ENCODE measurements around the gene EXOC4. TPM values are rescaled to one million over a fixed set of nuclear protein-coding genes. Genes with fewer than 3 reads are reported as not detected.

Gene EXOC4
- total and polyA plus RNA-seq, 2 experiments from 2014 or later = 23.9 to 51.7 TPM

DNA sequence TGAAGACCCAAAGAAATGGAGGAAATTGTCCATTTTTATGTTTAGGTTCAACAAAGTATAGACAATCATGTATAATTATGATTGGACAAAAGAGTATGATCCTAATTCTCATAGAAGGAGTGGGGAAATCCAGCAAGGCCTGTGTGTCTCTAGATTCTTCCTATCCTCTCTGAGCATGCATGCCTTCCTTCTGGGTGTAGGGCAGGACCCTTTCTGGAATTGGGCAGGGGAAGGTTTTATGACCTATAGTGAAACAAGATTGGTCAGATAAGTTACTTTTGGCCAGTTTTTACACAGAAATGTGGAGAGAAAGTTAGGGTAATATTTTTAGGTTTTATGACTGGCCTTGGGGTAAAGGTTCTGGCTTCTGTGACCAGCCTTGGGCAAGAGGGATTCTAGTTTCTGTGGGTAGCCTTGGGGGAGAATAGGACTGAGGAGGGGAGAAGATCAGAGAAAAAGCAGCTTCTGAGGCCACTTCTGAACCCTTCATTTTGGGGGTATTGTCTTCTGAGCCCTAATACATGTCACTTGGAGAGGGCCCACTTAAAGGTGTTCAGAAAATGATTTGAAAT is 289.4 kb downstream of the EXOC4 start:
- no peak overlapping the region for H2AFZ ChIP-seq
- H3K9me3 ChIP-seq (ENCODE audit: low read depth) = no peaks in the 10 kb centered on the region
- no peaks in the 10 kb centered on the region for H3K79me2 ChIP-seq (ENCODE audit: insufficient read depth)
- no peak overlapping the region for H3K4me3 ChIP-seq
- no peak overlapping the region for H3K4me2 ChIP-seq (ENCODE audit: unreplicated experiment)
- no peak overlapping the region for H3K27ac ChIP-seq
- in situ Hi-C loops (cut with MboI) = no loop called here
- no peaks in the 10 kb centered on the region for H4K20me1 ChIP-seq (ENCODE audit: insufficient read depth)
- H3K9ac ChIP-seq = no peak overlapping the region
- no peak for TF ChIP-seq EZH2 (IDR thresholded peaks at IDR 0.05; ENCODE audit: insufficient read depth, poor library complexity, severe bottlenecking)
- TF ChIP-seq EZH2phosphoT487 (IDR thresholded peaks at IDR 0.05; ENCODE audit: insufficient read depth, low read depth) = no peak
- H3K27me3 ChIP-seq (replicated peaks; ENCODE audit: insufficient read depth) = no peaks in the 10 kb centered on the region
- no peaks in the 10 kb centered on the region for H3F3A ChIP-seq (ENCODE audit: insufficient read depth)
- no peaks in the 10 kb centered on the region for H3K36me3 ChIP-seq (ENCODE audit: low read depth)
- no peak for DNase-seq
- 0 out of 2 replicates have a peak, but pooled peaks cover 9% of the 10 kb centered on the region for H3K4me1 ChIP-seq (ENCODE audit: insufficient read depth)
- no peaks in the 10 kb centered on the region for H3K9me2 ChIP-seq (ENCODE audit: insufficient read depth)

DNA sequence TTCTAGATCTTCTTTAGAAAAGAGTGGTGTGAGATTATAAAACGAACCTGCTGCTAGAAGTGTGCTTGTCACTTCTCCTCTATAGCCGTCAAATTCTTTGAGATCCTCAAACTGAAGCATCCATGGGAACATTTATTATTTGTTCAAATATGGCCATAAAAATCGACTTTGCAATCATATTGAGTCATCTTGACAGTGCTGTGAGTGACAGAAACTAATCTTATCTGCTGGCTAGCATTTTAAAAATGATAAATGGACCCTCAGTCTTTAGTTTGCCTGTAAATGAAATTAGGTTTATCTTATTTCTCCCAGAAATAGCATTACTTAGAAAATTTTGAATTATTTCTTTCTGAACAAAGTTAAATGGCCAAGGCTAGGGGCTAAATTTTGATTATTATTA is 290.8 kb downstream of the EXOC4 start:
- DNase-seq = no peak
- Histone ChIP-seq H3K4me2 (ENCODE audit: unreplicated experiment) (no peak overlapping the region), H3K9me2 (ENCODE audit: insufficient read depth) (no peaks in the 10 kb centered on the region), H3K4me1 (ENCODE audit: insufficient read depth) (0 out of 2 replicates have a peak, but pooled peaks cover 9% of the 10 kb centered on the region), H3K27ac (no peak overlapping the region), H3F3A (ENCODE audit: insufficient read depth) (no peaks in the 10 kb centered on the region), H3K79me2 (ENCODE audit: insufficient read depth) (no peaks in the 10 kb centered on the region), H3K9me3 (ENCODE audit: low read depth) (no peaks in the 10 kb centered on the region), H3K27me3 (replicated peaks; ENCODE audit: insufficient read depth) (no peaks in the 10 kb centered on the region), H2AFZ (no peak overlapping the region), H4K20me1 (ENCODE audit: insufficient read depth) (no peaks in the 10 kb centered on the region), H3K36me3 (ENCODE audit: low read depth) (no peaks in the 10 kb centered on the region), H3K4me3 (no peak overlapping the region), H3K9ac (no peak overlapping the region)
- TF ChIP-seq EZH2 (IDR thresholded peaks at IDR 0.05; ENCODE audit: insufficient read depth, poor library complexity, severe bottlenecking) (no peak), EZH2phosphoT487 (IDR thresholded peaks at IDR 0.05; ENCODE audit: insufficient read depth, low read depth) (no peak)
- WGBS, 2 experiments (ENCODE audit: low coverage in 1 of 2, low lambda C conversion rate in 2 of 2, missing lambda C conversion rate in 2 of 2) = 95% methylated on average over 3 of the region's 3 CpGs
- in situ Hi-C loops (cut with MboI) = no loop called here

DNA sequence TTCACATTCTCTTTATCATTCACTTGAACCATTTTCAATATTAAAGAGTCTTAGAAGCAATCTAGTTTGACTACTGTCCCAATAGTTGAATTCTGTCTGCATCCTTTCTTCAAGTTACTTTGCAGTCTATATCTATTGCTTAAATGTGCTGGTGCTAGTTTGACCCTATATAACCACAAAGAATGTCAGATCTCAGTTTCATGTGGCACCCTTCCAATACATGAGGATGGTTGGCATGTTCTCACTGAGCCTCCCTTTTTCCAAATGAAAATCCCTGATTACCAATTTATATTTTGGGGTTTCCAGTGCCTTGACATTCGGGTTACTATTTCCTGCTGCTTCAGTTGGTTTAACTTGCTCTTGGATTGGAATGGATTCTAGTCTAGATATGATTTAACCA is 292.7 kb downstream of the EXOC4 start:
- no peak overlapping the region for H3K4me3 ChIP-seq
- 0 out of 2 replicates have a peak, but pooled peaks cover 5% of the 10 kb centered on the region for H3K4me1 ChIP-seq (ENCODE audit: insufficient read depth)
- no peaks in the 10 kb centered on the region for H3F3A ChIP-seq (ENCODE audit: insufficient read depth)
- 41 to 59% methylated on average over 1 of the region's 1 CpG for WGBS, 2 experiments (ENCODE audit: low coverage in 1 of 2, low lambda C conversion rate in 2 of 2, missing lambda C conversion rate in 2 of 2)
- H3K36me3 ChIP-seq (ENCODE audit: low read depth) = no peaks in the 10 kb centered on the region
- H3K27me3 ChIP-seq (replicated peaks; ENCODE audit: insufficient read depth) = no peaks in the 10 kb centered on the region
- no peak overlapping the region for H2AFZ ChIP-seq
- no peaks in the 10 kb centered on the region for H3K79me2 ChIP-seq (ENCODE audit: insufficient read depth)
- H3K9me2 ChIP-seq (ENCODE audit: insufficient read depth) = no peaks in the 10 kb centered on the region
- H3K9me3 ChIP-seq (ENCODE audit: low read depth) = no peaks in the 10 kb centered on the region
- H3K27ac ChIP-seq = no peak overlapping the region
- peak; percentile 25 for DNase-seq
- H3K9ac ChIP-seq = no peak overlapping the region
- TF ChIP-seq EZH2 (IDR thresholded peaks at IDR 0.05; ENCODE audit: insufficient read depth, poor library complexity, severe bottlenecking) (no peak), EZH2phosphoT487 (IDR thresholded peaks at IDR 0.05; ENCODE audit: insufficient read depth, low read depth) (no peak)
- H4K20me1 ChIP-seq (ENCODE audit: insufficient read depth) = no peaks in the 10 kb centered on the region
- no peak overlapping the region for H3K4me2 ChIP-seq (ENCODE audit: unreplicated experiment)
- in situ Hi-C loops (cut with MboI) = no loop called here

DNA sequence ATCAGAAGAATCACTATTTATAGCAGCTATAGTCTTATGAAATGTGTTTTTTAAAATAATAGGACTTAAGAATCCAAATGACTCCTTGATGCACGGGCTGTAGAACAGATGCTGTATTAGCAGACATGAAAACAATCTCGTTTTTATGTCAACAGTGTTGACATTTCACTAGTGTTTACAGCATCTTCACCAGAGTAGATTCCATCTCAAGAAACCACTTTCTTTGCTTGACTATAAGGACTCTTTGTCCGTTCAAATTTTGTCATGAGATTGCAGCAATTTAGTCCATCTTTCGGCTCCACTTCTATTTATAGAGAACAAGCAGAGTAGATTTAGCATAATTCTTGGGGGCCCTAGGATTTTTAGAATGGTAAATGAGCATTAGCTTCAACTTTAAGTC is 295.1 kb downstream of the EXOC4 start:
- Histone ChIP-seq H2AFZ (no peak overlapping the region), H3K27ac (no peak overlapping the region), H3F3A (ENCODE audit: insufficient read depth) (no peaks in the 10 kb centered on the region), H3K4me2 (ENCODE audit: unreplicated experiment) (no peak overlapping the region), H3K4me1 (ENCODE audit: insufficient read depth) (0 out of 2 replicates have a peak, but pooled peaks cover 5% of the 10 kb centered on the region), H3K9me2 (ENCODE audit: insufficient read depth) (no peaks in the 10 kb centered on the region), H3K4me3 (no peak overlapping the region), H3K27me3 (replicated peaks; ENCODE audit: insufficient read depth) (no peaks in the 10 kb centered on the region), H3K79me2 (ENCODE audit: insufficient read depth) (no peaks in the 10 kb centered on the region), H4K20me1 (ENCODE audit: insufficient read depth) (no peaks in the 10 kb centered on the region), H3K9me3 (ENCODE audit: low read depth) (no peaks in the 10 kb centered on the region), H3K36me3 (ENCODE audit: low read depth) (no peaks in the 10 kb centered on the region), H3K9ac (no peak overlapping the region)
- WGBS, 2 experiments (ENCODE audit: low coverage in 1 of 2, low lambda C conversion rate in 2 of 2, missing lambda C conversion rate in 2 of 2) = 84 to 87% methylated on average over 4 of the region's 4 CpGs
- in situ Hi-C loops (cut with MboI) = no loop called here
- no peak for DNase-seq
- no peak for TF ChIP-seq EZH2 (IDR thresholded peaks at IDR 0.05; ENCODE audit: insufficient read depth, poor library complexity, severe bottlenecking)
- TF ChIP-seq EZH2phosphoT487 (IDR thresholded peaks at IDR 0.05; ENCODE audit: insufficient read depth, low read depth) = no peak

DNA sequence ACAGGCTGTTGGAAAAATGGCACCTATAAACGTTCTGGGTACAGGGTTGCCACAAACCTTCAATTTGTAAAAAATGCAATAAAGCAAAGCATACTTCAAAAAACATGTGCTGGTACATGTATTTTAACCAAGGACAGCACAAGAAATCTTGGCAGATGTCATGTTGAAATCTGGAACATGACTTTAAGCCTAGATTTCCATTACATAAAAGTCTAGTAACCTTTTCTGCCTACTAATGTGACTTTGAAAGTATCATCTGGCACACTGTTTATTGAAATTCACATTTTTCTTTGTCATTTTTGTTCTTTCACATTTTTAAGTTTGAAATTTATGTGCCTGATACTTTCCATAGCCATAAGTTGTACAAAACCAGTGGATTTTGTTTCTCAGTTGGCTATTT is 296.8 kb downstream of the EXOC4 start:
- Histone ChIP-seq H3K9ac (no peak overlapping the region), H3K27ac (no peak overlapping the region), H3K79me2 (ENCODE audit: insufficient read depth) (no peaks in the 10 kb centered on the region), H3K27me3 (replicated peaks; ENCODE audit: insufficient read depth) (no peaks in the 10 kb centered on the region), H4K20me1 (ENCODE audit: insufficient read depth) (no peaks in the 10 kb centered on the region), H2AFZ (no peak overlapping the region), H3K9me2 (ENCODE audit: insufficient read depth) (no peaks in the 10 kb centered on the region), H3F3A (ENCODE audit: insufficient read depth) (no peaks in the 10 kb centered on the region), H3K4me1 (ENCODE audit: insufficient read depth) (0 out of 2 replicates have a peak, but pooled peaks cover 5% of the 10 kb centered on the region), H3K9me3 (ENCODE audit: low read depth) (no peaks in the 10 kb centered on the region), H3K4me3 (no peak overlapping the region), H3K36me3 (ENCODE audit: low read depth) (no peaks in the 10 kb centered on the region), H3K4me2 (ENCODE audit: unreplicated experiment) (no peak overlapping the region)
- DNase-seq = no peak
- in situ Hi-C loops (cut with MboI) = no loop called here
- 15 to 29% methylated on average over 1 of the region's 1 CpG for WGBS, 2 experiments (ENCODE audit: low coverage in 1 of 2, low lambda C conversion rate in 2 of 2, missing lambda C conversion rate in 2 of 2)
- TF ChIP-seq EZH2phosphoT487 (IDR thresholded peaks at IDR 0.05; ENCODE audit: insufficient read depth, low read depth) (no peak), EZH2 (IDR thresholded peaks at IDR 0.05; ENCODE audit: insufficient read depth, poor library complexity, severe bottlenecking) (no peak)
